Activated T-helper 17 cell treated with anti-CD3 and anti-CD28 coated beads, Interleukin-2, amount 50 U/mL, for 72 hours (primary cell): Measurements from ENCODE around the gene SUPV3L1. TPM values are rescaled to one million over a fixed set of nuclear protein-coding genes. Genes with fewer than 3 reads are reported as not detected.

Experiments
- ATAC-seq: fragments of 150-1000 bp; cut with Tn5 transposase; replicated peaks from 2 replicates; pipeline ENCODE4 v1.10.0; 2021; ENCODE audit warnings: mild to moderate bottlenecking, moderate library complexity
- H3K27ac Mint-ChIP-seq: one replicate; pipeline ENCODE4 v1.8.0; 2022; ENCODE audit warnings: mixed read lengths
- H3K27me3 Mint-ChIP-seq: one replicate; pipeline ENCODE4 v1.8.0; 2022; ENCODE audit warnings: mixed read lengths
- H3K36me3 Mint-ChIP-seq: one replicate; pipeline ENCODE4 v1.8.0; 2022; ENCODE audit warnings: low read depth, mild to moderate bottlenecking, mixed read lengths
- H3K4me1 Mint-ChIP-seq: one replicate; pipeline ENCODE4 v1.8.0; 2022; ENCODE audit warnings: mixed read lengths
- H3K4me3 Mint-ChIP-seq: one replicate; pipeline ENCODE4 v1.8.0; 2022; ENCODE audit warnings: mild to moderate bottlenecking, mixed read lengths
- H3K9me3 Mint-ChIP-seq: one replicate; pipeline ENCODE4 v1.8.0; 2022; ENCODE audit warnings: mixed read lengths
- total RNA-seq, 2 donors: library from RNA; stranded (reverse); gene quantifications; one replicate each; pipeline ENCODE4 v1.2.3, GENCODE V29; 2022

SUPV3L1 gene
- total RNA-seq, 2 donors from 2014 or later, result 38.9 to 65.4 TPM

DNA sequence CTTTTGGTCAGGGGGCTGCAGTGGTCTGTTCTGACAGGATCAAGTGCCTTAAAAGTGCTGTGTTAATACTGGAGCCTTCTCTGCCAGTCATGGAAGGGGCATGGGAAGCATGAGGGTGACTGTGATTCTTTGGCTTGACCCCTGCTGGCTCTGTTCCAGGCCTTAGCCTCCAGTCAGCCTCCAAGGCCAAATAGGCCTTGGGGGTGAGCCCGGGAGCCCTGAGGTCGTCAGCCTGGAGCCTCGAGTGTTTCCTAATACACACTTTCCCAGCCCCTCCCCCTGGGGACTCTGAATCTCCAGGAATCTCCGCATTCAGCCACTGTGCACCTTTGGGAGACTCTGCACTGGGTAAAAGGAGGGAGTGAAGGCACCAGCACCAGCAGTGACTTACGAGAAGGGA is 50.1 kb downstream of the SUPV3L1 start:
- ATAC-seq, result no peak
- H3K36me3 Mint-ChIP-seq, result no peaks in the 10 kb centered on the region
- H3K4me3 Mint-ChIP-seq, result peak overlapping the region; percentile 90
- H3K27ac Mint-ChIP-seq, result no peak overlapping the region
- peaks cover 37% of the 10 kb centered on the region for H3K4me1 Mint-ChIP-seq
- no peaks in the 10 kb centered on the region for H3K9me3 Mint-ChIP-seq
- H3K27me3 Mint-ChIP-seq, result no peaks in the 10 kb centered on the region

DNA sequence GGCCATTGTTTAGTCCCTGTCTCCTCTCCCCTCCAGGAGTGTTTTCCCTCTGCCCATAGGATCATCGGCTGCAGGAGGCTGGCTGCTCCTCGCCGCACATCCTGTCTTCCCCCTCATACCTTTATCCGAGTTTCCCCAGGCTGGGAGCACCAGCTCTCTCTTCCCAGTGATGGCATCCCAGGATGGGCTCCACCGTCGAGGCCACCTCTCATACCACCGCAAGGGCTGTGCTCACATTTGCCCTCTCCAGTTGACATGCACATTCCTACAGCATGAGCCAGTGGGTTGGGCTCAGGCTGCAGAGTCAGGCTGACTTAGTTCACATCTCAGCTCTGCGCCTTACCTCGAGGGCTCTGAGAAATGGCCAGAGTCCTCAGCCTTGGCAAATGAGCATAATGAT is 52.2 kb downstream of the SUPV3L1 start:
- Mint-ChIP-seq H3K36me3 (no peaks in the 10 kb centered on the region), H3K9me3 (no peaks in the 10 kb centered on the region), H3K27me3 (no peaks in the 10 kb centered on the region), H3K4me3 (peak overlapping the region; percentile 80), H3K4me1 (peaks cover 37% of the 10 kb centered on the region), H3K27ac (peak overlapping the region; percentile 21)
- ATAC-seq, result no peak

DNA sequence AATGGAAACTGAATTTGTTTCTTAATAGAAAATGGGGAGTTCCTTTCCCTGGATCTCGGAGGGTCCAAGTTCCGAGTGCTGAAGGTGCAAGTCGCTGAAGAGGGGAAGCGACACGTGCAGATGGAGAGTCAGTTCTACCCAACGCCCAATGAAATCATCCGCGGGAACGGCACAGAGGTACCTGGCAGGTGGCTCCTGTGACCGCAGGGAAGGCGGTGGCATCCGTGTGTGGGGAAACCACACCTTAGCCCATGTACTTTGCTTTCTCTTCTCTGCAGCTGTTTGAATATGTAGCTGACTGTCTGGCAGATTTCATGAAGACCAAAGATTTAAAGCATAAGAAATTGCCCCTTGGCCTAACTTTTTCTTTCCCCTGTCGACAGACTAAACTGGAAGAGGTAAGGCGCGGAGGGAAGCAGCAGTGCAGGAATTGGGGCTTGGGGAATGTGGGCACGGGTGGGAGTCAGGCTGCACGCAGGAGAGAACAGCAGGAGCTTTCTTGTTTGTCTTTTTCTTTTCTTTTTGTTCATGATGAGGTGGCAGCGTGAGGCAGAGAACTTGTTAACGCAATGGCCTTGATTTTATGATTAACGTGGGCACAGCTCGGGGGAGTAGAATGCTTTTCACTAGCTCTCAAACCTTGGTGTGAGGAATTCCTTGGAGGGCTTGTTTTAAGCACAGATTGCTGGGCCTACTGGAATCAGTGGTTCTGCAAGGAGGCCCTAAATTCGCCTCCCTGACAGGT is 52.9 kb downstream of the SUPV3L1 start:
- peak overlapping the region; percentile 86 for H3K27ac Mint-ChIP-seq
- H3K9me3 Mint-ChIP-seq, result no peaks in the 10 kb centered on the region
- peaks cover 33% of the 10 kb centered on the region for H3K4me1 Mint-ChIP-seq
- H3K27me3 Mint-ChIP-seq, result no peaks in the 10 kb centered on the region
- no peaks in the 10 kb centered on the region for H3K36me3 Mint-ChIP-seq
- peak overlapping the region; percentile 80 for H3K4me3 Mint-ChIP-seq
- no peak for ATAC-seq

DNA sequence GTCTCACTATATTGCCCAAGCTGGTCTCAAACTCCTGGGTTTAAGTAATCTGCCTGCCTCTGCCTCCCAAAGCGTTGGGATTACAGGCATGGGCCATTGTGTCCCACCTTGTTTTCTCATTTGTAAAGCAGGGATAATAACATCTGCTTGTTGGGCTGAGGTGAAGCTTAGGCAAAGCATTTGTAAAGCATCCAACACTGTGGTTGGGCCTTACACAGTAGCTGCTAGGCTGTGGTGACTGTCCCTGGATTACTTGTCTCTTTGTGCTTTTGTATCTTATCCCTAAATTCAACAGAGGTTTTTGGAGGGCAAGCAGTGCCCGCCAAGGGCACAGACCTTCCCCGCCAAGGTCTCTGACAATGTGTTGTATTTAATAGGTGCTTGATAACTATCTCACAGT is 54.4 kb downstream of the SUPV3L1 start:
- Mint-ChIP-seq H3K27me3 (no peaks in the 10 kb centered on the region), H3K27ac (no peak overlapping the region), H3K36me3 (no peaks in the 10 kb centered on the region), H3K4me3 (no peak overlapping the region), H3K9me3 (no peaks in the 10 kb centered on the region), H3K4me1 (peaks cover 19% of the 10 kb centered on the region)
- no peak for ATAC-seq

- no peaks in the 10 kb centered on the region for H3K36me3 Mint-ChIP-seq
- no peaks in the 10 kb centered on the region for H3K27me3 Mint-ChIP-seq
- ATAC-seq, result peak; percentile 99
- peaks cover 7% of the 10 kb centered on the region for H3K4me1 Mint-ChIP-seq
- no peaks in the 10 kb centered on the region for H3K9me3 Mint-ChIP-seq
- no peak overlapping the region for H3K27ac Mint-ChIP-seq
- no peak overlapping the region for H3K4me3 Mint-ChIP-seq
Observed at GRCh38 chr10:69237528-69238159, 57.6 kb downstream of the SUPV3L1 start.

DNA sequence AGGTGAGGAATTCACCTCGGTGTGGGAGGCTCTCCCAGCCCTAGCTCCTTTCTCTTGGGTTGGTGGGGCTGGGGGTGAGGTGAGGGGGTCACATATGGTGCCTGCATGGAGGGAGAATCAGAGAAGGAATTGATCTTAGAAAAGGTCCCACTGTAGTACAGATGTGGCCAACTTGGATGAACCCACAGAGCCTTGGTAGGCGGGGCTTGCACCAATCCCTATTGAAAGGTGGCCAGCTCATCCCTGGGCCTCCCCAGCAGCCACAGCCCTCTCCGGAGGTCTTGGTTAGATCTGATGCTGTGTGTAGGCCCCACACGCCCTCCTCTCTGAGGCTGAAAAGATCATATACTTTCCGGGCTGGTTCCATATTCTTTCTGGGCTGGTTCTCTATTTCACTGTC is 59.1 kb downstream of the SUPV3L1 start:
- Mint-ChIP-seq H3K36me3 (no peaks in the 10 kb centered on the region), H3K27ac (no peak overlapping the region), H3K4me1 (no peaks in the 10 kb centered on the region), H3K9me3 (no peaks in the 10 kb centered on the region), H3K4me3 (no peak overlapping the region), H3K27me3 (no peaks in the 10 kb centered on the region)
- ATAC-seq, result no peak

DNA sequence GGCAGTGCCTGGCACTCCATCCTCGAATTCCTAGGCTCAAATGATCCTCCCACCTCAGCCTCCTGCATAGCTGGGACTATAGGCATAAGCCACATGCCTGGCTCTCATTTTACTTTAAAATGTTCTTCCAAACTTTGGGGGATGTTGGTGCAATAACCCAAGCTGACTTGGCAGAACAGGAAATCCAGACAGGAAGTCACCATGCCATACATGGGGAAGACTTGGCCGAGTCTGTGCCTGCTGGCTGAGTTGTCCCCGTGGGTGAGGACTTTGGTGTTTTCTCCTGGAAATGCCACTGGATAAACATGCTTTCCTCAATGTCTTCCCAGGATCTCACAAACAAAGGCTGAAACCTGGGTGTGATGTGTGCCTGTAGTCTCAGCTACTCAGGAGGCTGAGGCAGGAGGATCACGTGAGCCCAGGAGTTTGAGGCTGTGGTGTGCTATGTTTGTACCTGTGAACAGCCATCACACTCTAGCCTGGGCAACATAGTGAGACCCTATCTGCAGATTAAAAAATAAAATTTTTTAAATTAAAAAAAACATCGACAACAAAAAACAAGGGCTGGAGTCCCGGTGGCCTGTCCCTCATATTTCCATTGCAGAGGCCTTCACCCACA is 59.9 kb downstream of the SUPV3L1 start:
- no peaks in the 10 kb centered on the region for H3K36me3 Mint-ChIP-seq
- no peak for ATAC-seq
- H3K4me3 Mint-ChIP-seq, result no peak overlapping the region
- no peaks in the 10 kb centered on the region for H3K9me3 Mint-ChIP-seq
- no peaks in the 10 kb centered on the region for H3K4me1 Mint-ChIP-seq
- no peaks in the 10 kb centered on the region for H3K27me3 Mint-ChIP-seq
- no peak overlapping the region for H3K27ac Mint-ChIP-seq

GRCh38 chr10:69240455-69240854 is 60.4 kb downstream of the SUPV3L1 start:
- Mint-ChIP-seq H3K27ac (peak overlapping the region; percentile 53), H3K36me3 (no peaks in the 10 kb centered on the region)
- no peak for ATAC-seq

GRCh38 chr10:69241575-69241974 is 61.5 kb downstream of the SUPV3L1 start:
- Mint-ChIP-seq H3K36me3 (no peaks in the 10 kb centered on the region), H3K9me3 (no peaks in the 10 kb centered on the region), H3K4me3 (no peak overlapping the region), H3K27me3 (no peaks in the 10 kb centered on the region), H3K27ac (no peak overlapping the region), H3K4me1 (no peaks in the 10 kb centered on the region)
- no peak for ATAC-seq

More at GRCh38 chr10:69240455-69240854, 60.4 kb downstream of the SUPV3L1 start:
- Mint-ChIP-seq H3K27me3 (no peaks in the 10 kb centered on the region), H3K4me1 (no peaks in the 10 kb centered on the region), H3K9me3 (no peaks in the 10 kb centered on the region), H3K4me3 (no peak overlapping the region)

- Mint-ChIP-seq H3K27me3 (no peaks in the 10 kb centered on the region), H3K4me3 (no peak overlapping the region), H3K4me1 (no peaks in the 10 kb centered on the region), H3K9me3 (no peaks in the 10 kb centered on the region), H3K36me3 (no peaks in the 10 kb centered on the region), H3K27ac (no peak overlapping the region)
- no peak for ATAC-seq
Observed at GRCh38 chr10:69242040-69242851, 62.2 kb downstream of the SUPV3L1 start.

DNA sequence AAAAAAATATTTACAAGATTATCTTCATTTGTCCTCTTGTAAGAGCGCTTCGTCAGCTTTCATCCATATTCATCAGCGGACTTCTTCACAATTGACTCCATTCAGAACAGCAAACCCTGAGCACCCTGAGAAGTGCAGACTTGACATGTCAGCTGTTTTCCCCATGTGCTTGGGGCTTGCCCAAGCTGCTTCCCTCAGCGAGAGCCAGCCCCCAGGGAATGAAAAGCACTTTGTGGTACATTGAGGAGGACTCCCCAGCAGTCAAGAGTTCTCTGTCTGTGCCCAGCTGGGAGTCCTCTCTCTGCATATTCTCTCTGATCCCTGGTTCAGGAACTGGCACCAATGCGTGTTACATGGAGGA is 62.8 kb downstream of the SUPV3L1 start:
- Mint-ChIP-seq H3K27ac (no peak overlapping the region), H3K9me3 (no peaks in the 10 kb centered on the region), H3K27me3 (no peaks in the 10 kb centered on the region), H3K4me3 (no peak overlapping the region), H3K4me1 (no peaks in the 10 kb centered on the region), H3K36me3 (no peaks in the 10 kb centered on the region)
- ATAC-seq, result no peak

- no peak overlapping the region for H3K4me3 Mint-ChIP-seq
- ATAC-seq, result no peak
- no peaks in the 10 kb centered on the region for H3K4me1 Mint-ChIP-seq
- H3K9me3 Mint-ChIP-seq, result no peaks in the 10 kb centered on the region
- H3K36me3 Mint-ChIP-seq, result no peaks in the 10 kb centered on the region
- H3K27ac Mint-ChIP-seq, result no peak overlapping the region
- no peaks in the 10 kb centered on the region for H3K27me3 Mint-ChIP-seq
Observed at GRCh38 chr10:69243817-69244216, 63.8 kb downstream of the SUPV3L1 start.

GRCh38 chr10:69246036-69246435 is 66.0 kb downstream of the SUPV3L1 start:
- no peaks in the 10 kb centered on the region for H3K4me1 Mint-ChIP-seq

DNA sequence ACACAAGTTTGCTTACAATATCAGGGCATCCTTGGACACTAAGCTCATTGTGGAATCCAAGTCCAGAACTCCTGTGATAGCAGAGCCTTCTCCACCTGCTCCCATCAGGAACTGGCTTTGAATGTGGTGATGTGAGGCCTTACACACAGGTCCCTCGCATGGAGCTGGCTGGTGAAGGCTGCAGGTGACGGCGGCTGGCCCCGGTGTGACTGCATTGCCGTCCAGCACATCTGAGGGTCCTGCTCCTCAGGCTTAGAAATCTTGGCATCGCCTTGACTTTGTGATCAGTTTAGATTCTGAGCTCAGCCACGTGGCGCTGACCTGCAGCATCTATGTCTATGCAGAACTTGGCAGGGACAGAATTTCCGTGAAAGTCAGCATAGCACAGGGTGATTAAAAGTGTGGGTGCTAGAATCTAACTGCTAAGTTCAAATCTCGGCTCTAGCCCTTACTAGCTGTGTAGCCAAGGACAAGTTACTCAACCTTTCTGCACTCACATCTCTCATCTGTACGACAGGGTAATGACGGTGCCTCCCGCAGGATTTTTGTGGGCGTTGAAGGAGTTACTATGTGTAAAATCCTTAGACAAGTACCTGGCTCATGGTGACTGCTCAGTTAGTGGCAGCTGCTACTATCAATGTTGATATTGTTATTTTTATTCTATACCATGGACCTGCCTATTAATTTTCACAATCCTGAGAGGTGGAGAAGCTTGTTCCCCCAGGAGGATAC is 66.7 kb downstream of the SUPV3L1 start:
- Mint-ChIP-seq H3K27me3 (no peaks in the 10 kb centered on the region), H3K4me1 (no peaks in the 10 kb centered on the region), H3K27ac (no peak overlapping the region), H3K4me3 (no peak overlapping the region), H3K9me3 (no peaks in the 10 kb centered on the region), H3K36me3 (peaks cover 6% of the 10 kb centered on the region)
- no peak for ATAC-seq

More at GRCh38 chr10:69246036-69246435, 66.0 kb downstream of the SUPV3L1 start:
- peaks cover 6% of the 10 kb centered on the region for H3K36me3 Mint-ChIP-seq
- no peak overlapping the region for H3K27ac Mint-ChIP-seq
- no peaks in the 10 kb centered on the region for H3K27me3 Mint-ChIP-seq
- no peaks in the 10 kb centered on the region for H3K9me3 Mint-ChIP-seq
- no peak overlapping the region for H3K4me3 Mint-ChIP-seq
- no peak for ATAC-seq
